Measurements from ENCODE around the gene KATNAL1. TPM values are rescaled to one million over a fixed set of nuclear protein-coding genes. Genes with fewer than 3 reads are reported as not detected.

The KATNAL1 gene
- total RNA-seq, 1 experiment from 2014 or later, result 11.2 TPM

DNA sequence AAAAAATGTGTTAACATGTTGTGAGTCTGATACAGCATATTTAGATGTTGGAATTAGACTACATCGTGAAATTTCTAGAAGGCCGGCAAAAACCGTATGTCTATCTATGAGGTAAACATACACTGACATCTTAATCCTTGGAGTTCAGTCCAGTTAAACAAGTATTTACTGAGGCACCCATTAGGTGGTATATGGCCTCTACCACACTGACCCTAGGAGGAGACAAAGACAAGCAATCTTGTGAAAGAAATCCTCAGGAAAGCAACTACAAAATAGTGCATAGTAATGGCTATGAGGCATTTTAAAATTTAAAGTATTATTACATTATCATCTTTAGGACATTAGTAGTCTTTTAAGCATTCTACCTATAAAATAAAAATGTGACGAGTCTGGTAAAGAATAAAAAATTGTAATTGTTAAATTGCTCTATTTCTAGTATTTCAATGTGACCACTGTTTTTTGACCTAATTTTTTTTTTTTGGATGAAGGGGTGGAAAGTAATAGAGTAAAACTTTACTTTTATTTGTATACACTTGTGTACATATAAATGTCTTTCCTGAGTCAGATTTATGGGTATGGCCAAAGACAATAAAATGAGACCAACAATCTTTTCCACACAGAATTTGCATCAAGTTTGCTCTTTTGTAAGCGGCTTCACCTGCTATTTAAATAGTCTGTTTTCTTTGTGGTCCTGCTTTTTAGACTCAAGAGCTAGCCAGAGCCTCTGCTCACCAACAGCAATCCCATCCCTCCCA is 50.5 kb downstream of the KATNAL1 start:
- no peak overlapping the region for H2BK12ac ChIP-seq (ENCODE audit: insufficient read length, low read depth, low read length)
- H3K27me3 Mint-ChIP-seq (ENCODE audit: low read depth), result no peaks in the 10 kb centered on the region
- H2BK20ac ChIP-seq (ENCODE audit: low read depth, low read length, poor library complexity, severe bottlenecking), result no peak overlapping the region
- H2AFZ ChIP-seq (ENCODE audit: low read length), result no peak overlapping the region
- H3K36me3 Mint-ChIP-seq (ENCODE audit: insufficient read depth in 1 of 3, low read depth in 3 of 3), result peaks cover 8 to 28% (median 17%) of the 10 kb centered on the region in 3 experiments
- H3K4ac ChIP-seq (ENCODE audit: low read depth, low read length), result no peak overlapping the region
- H4K5ac ChIP-seq (ENCODE audit: insufficient read length, low read depth, low read length), result no peak overlapping the region
- no peak overlapping the region for H3K9ac ChIP-seq (ENCODE audit: extremely low read depth, insufficient read length, low read length)
- no peak overlapping the region for H3K4me2 ChIP-seq (ENCODE audit: insufficient read depth, insufficient read length, low read length)
- H3K79me2 ChIP-seq (ENCODE audit: insufficient read depth, low read length), result no peaks in the 10 kb centered on the region
- H3K9me3 Mint-ChIP-seq, result peaks cover 11 to 13% of the 10 kb centered on the region in 2 experiments; a peak in 4 of 5 replicates
- peaks cover 11 to 16% of the 10 kb centered on the region in 2 experiments for H3K4me1 Mint-ChIP-seq
- no peak overlapping the region for H4K91ac ChIP-seq (ENCODE audit: insufficient read length, low read depth, low read length)
- DNase-seq, result no peak
- H3K23ac ChIP-seq (ENCODE audit: insufficient read length, low read depth, low read length), result no peak overlapping the region
- no peak overlapping the region for H2BK15ac ChIP-seq (ENCODE audit: low read depth, low read length)
- no peak overlapping the region for H3K4me3 Mint-ChIP-seq
- no peaks in the 10 kb centered on the region for H3K23me2 ChIP-seq (ENCODE audit: insufficient read length, low read depth, low read length, poor library complexity, severe bottlenecking)
- no peak overlapping the region for H3K56ac ChIP-seq (ENCODE audit: insufficient read length, low read depth, low read length)
- H3T11ph ChIP-seq (ENCODE audit: low read length), result no peak overlapping the region
- no peaks in the 10 kb centered on the region for H3K79me1 ChIP-seq (ENCODE audit: insufficient read depth, low read depth, low read length, poor library complexity, severe bottlenecking)
- no CpG with 5 or more reads among the region's 5 CpGs for WGBS (ENCODE audit: extremely low coverage, insufficient read length, low lambda C conversion rate)
- H2BK120ac ChIP-seq (ENCODE audit: low read depth, low read length, poor library complexity, severe bottlenecking), result no peak overlapping the region
- H3K9me3 ChIP-seq (ENCODE audit: control insufficient read depth, low read depth, low read length), result no peaks in the 10 kb centered on the region
- no peak overlapping the region for H3K27ac ChIP-seq (ENCODE audit: insufficient read length, low read depth, low read length)
- H4K20me1 ChIP-seq (ENCODE audit: control insufficient read depth, insufficient read depth, insufficient read length), result no peaks in the 10 kb centered on the region
- peak overlapping the region; percentile 27 to 96 (median 65); a peak in 5 of 7 replicates for H3K27ac Mint-ChIP-seq
- no peak overlapping the region for H2BK5ac ChIP-seq (ENCODE audit: insufficient read length, low read length)
- H3K27me3 ChIP-seq (ENCODE audit: insufficient read depth, low read length), result no peaks in the 10 kb centered on the region
- no peak overlapping the region for H2AK5ac ChIP-seq (ENCODE audit: insufficient read length, low read length)
- no peak overlapping the region for H4K8ac ChIP-seq (replicated peaks; ENCODE audit: insufficient read length, low read depth, low read length)
- H3K18ac ChIP-seq (ENCODE audit: insufficient read length, low read depth, low read length), result no peak overlapping the region
- TF ChIP-seq, protein P1, sequence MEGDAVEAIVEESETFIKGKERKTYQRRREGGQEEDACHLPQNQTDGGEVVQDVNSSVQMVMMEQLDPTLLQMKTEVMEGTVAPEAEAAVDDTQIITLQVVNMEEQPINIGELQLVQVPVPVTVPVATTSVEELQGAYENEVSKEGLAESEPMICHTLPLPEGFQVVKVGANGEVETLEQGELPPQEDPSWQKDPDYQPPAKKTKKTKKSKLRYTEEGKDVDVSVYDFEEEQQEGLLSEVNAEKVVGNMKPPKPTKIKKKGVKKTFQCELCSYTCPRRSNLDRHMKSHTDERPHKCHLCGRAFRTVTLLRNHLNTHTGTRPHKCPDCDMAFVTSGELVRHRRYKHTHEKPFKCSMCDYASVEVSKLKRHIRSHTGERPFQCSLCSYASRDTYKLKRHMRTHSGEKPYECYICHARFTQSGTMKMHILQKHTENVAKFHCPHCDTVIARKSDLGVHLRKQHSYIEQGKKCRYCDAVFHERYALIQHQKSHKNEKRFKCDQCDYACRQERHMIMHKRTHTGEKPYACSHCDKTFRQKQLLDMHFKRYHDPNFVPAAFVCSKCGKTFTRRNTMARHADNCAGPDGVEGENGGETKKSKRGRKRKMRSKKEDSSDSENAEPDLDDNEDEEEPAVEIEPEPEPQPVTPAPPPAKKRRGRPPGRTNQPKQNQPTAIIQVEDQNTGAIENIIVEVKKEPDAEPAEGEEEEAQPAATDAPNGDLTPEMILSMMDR (conservative IDR thresholded peaks at IDR 0.05), result no peak; the same call in 2 of the 3 replicates
- H3K4me1 ChIP-seq (ENCODE audit: insufficient read depth, low read length), result no peaks in the 10 kb centered on the region; the same call in 1 of the 2 replicates
- no peak overlapping the region for H3K14ac ChIP-seq (ENCODE audit: insufficient read depth, low read length)
